Caco-2 (cell line): Measurements from ENCODE around the gene TRAPPC2B. TPM values are rescaled to one million over a fixed set of nuclear protein-coding genes. Genes with fewer than 3 reads are reported as not detected.
A peak's percentile ranks its signal among the peaks of the same experiment; 100 is the strongest.

ENCODE experiments used
- Bru-seq: library from RNA; stranded (reverse); fragments of 400-500 nt; gene quantifications from one replicate; lab custom pipeline; 2021; lab: Mats Ljungman, UMichigan
- BruChase-seq, 2 experiments: library from RNA; stranded (reverse); fragments of 400-500 nt; gene quantifications; one replicate each; lab custom pipeline; 2021; lab: Mats Ljungman, UMichigan
- BruUV-seq: library from RNA; stranded (reverse); fragments of 400-500 nt; replicated peaks from 2 replicates; lab custom pipeline; 2021; lab: Mats Ljungman, UMichigan
- CTCF ChIA-PET: fragments of 300-600 bp; sonication (Branson Sonifier 250); formaldehyde crosslinking; loops from one replicate; lab custom pipeline; 2022; ENCODE audit warnings: antibody characterized with exemption; lab: Charles Lee
- POLR2A ChIA-PET: fragments of 300-600 bp; sonication (Branson Sonifier 250); formaldehyde crosslinking; loops from one replicate; lab custom pipeline; 2022; ENCODE audit warnings: antibody characterized with exemption; lab: Charles Lee
- DNase-seq, 2 experiments: peaks; one replicate each; pipeline versions ENCODE4 v3.0.0 to v3.0.0-alpha.2; 2020 to 2022
- H3K27me3 ChIP-seq: replicated peaks from 2 replicates; pipeline ENCODE4 v1.6.0; 2011; ENCODE audit warnings: low read length; ENCODE audit not compliant: control insufficient read depth, insufficient read depth
- H3K36me3 ChIP-seq: 2 replicates; pipeline ENCODE4 v1.5.1; 2011; ENCODE audit warnings: low read length; ENCODE audit not compliant: control insufficient read depth, insufficient read depth
- H3K4me1 ChIP-seq: fragments of 250-450 bp; sonication (Bioruptor Pico); 2 replicates; pipeline ENCODE4 v1.5.1; 2020; ENCODE audit warnings: mild to moderate bottlenecking
- H3K4me3 ChIP-seq: 2 replicates; pipeline ENCODE4 v1.5.1; 2011; ENCODE audit warnings: low read depth, mild to moderate bottlenecking, control low read depth, low read length
- H3K9me3 ChIP-seq: fragments of 250-450 bp; sonication (Bioruptor Pico); 2 replicates; pipeline ENCODE4 v1.5.1; 2020; ENCODE audit warnings: mild to moderate bottlenecking, moderate library complexity
- H3K27ac Mint-ChIP-seq: one replicate; pipeline ENCODE4 v1.8.0; 2022; ENCODE audit warnings: mixed read lengths; ENCODE audit not compliant: unreplicated experiment
- H3K27me3 Mint-ChIP-seq: one replicate; pipeline ENCODE4 v1.8.0; 2022; ENCODE audit warnings: mixed read lengths; ENCODE audit not compliant: insufficient read depth, unreplicated experiment
- H3K36me3 Mint-ChIP-seq: one replicate; pipeline ENCODE4 v1.8.0; 2022; ENCODE audit warnings: mild to moderate bottlenecking, mixed read lengths; ENCODE audit not compliant: insufficient read depth, unreplicated experiment
- H3K4me1 Mint-ChIP-seq: one replicate; pipeline ENCODE4 v1.8.0; 2022; ENCODE audit warnings: low read depth, mixed read lengths; ENCODE audit not compliant: unreplicated experiment
- H3K4me3 Mint-ChIP-seq: one replicate; pipeline ENCODE4 v1.8.0; 2022; ENCODE audit warnings: mild to moderate bottlenecking, moderate library complexity, mixed read lengths; ENCODE audit not compliant: unreplicated experiment
- H3K9me3 Mint-ChIP-seq: one replicate; pipeline ENCODE4 v1.8.0; 2022; ENCODE audit warnings: mixed read lengths; ENCODE audit not compliant: unreplicated experiment
- intact Hi-C: fragments of 100-400 bp; cut with micrococcal nuclease; formaldehyde crosslinking; loops from one replicate; pipeline ENCODE4 v1.10.0; 2022; ENCODE audit not compliant: unreplicated experiment
- long read RNA-seq: library from polyadenylated mRNA; stranded (forward); transcript quantifications from one replicate; pipeline ENCODE4 v2.0.0, GENCODE V29; 2022
- total RNA-seq: library from RNA; stranded (reverse); gene quantifications from 2 replicates; pipeline ENCODE4 v1.2.3, GENCODE V29; 2022
- TF ChIP-seq, protein P1 (sequence below), 2 experiments: fragments of 200-600 bp in 1 of 2; IDR thresholded peaks; 1 replicate in 1 of 2; 2 replicates in 1 of 2; pipeline versions ENCODE4 v1.5.1 to v1.8.0; 2011 to 2022; ENCODE audit warnings: antibody characterized with exemption in 1 of 2, control low read depth in 1 of 2, inconsistent platforms in 1 of 2, low read depth in 1 of 2, low read length in 1 of 2, mild to moderate bottlenecking in 1 of 2, moderate library complexity in 1 of 2; ENCODE audit not compliant: insufficient read depth in 1 of 2, severe bottlenecking in 1 of 2, unreplicated experiment in 1 of 2

The TRAPPC2B gene
- 7.0 and 8.6 TPM in 2 replicates for total RNA-seq
- percentile 63 among the genes with signal in this experiment for Bru-seq, nascent RNA
- BruChase-seq, experiment 1, labeled RNA remaining after a 2-hour chase = percentile 69 among the genes with signal in this experiment
- percentile 64 among the genes with signal in this experiment for BruChase-seq, experiment 2, labeled RNA remaining after a 6-hour chase
- long read RNA-seq, transcript TRAPPC2B-201 (2 exons, 732 nt) = major isoform, 20 of 21 reads
- long read RNA-seq, partial matches to known transcripts = 0 of 21 reads
- long read RNA-seq, other reads (novel, unspliced or antisense) = 0 of 21 reads

- CTCF ChIA-PET = interaction anchor here (0.6 to 1.3 kb wide), 2 partner anchors 26 to 60 kb away, joined by 3 to 4 read pairs; partner anchors contain the start of gene ZNF548
- Histone ChIP-seq H3K4me1 (peaks cover 3% of the 10 kb centered on the region; the same call in 1 of the 2 replicates), H3K27me3 (no peaks in the 10 kb centered on the region), H3K36me3 (no peaks in the 10 kb centered on the region), H3K4me3 (peak within 1 kb of the TSS; percentile 77), H3K9me3 (peaks cover 16% of the 10 kb centered on the region)
- peak within 1 kb of the TSS; percentile 84 for H3K4me3 Mint-ChIP-seq
- intact Hi-C loops = loop anchor here (1.0 kb wide), 4 partner anchors 48 to 123 kb away; partner anchors contain the start of genes ZNF17, ZNF460, ZNF749 and ZNF805
- peaks cover 21% of the 10 kb centered on the region for H3K4me1 Mint-ChIP-seq
- DNase-seq = peak; percentile 98 to 99
- BruUV-seq = no TSS peak
- TF ChIP-seq, protein P1, sequence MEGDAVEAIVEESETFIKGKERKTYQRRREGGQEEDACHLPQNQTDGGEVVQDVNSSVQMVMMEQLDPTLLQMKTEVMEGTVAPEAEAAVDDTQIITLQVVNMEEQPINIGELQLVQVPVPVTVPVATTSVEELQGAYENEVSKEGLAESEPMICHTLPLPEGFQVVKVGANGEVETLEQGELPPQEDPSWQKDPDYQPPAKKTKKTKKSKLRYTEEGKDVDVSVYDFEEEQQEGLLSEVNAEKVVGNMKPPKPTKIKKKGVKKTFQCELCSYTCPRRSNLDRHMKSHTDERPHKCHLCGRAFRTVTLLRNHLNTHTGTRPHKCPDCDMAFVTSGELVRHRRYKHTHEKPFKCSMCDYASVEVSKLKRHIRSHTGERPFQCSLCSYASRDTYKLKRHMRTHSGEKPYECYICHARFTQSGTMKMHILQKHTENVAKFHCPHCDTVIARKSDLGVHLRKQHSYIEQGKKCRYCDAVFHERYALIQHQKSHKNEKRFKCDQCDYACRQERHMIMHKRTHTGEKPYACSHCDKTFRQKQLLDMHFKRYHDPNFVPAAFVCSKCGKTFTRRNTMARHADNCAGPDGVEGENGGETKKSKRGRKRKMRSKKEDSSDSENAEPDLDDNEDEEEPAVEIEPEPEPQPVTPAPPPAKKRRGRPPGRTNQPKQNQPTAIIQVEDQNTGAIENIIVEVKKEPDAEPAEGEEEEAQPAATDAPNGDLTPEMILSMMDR (IDR thresholded peaks at IDR 0.05; ENCODE audit: insufficient read depth in 1 of 2, low read depth in 1 of 2, low read length in 1 of 2, severe bottlenecking in 1 of 2, unreplicated experiment in 1 of 2) = no peak
- peaks cover 17% of the 10 kb centered on the region for H3K36me3 Mint-ChIP-seq
- peaks cover 9% of the 10 kb centered on the region for H3K9me3 Mint-ChIP-seq
- POLR2A ChIA-PET = interaction anchor here (1.0 kb wide), 1 partner anchor 26 kb away, joined by 3 read pairs; the partner anchor contains the start of gene ZNF548
- no peaks in the 10 kb centered on the region for H3K27me3 Mint-ChIP-seq
- H3K27ac Mint-ChIP-seq = peak within 1 kb of the TSS; percentile 95
These were observed at the start of gene TRAPPC2B, which contains the start of gene ZNF547 for GRCh38 chr19:57362997-57363687. TSS of gene TRAPPC2B (plus strand) at chr19:57363551. CDS start at chr19:57364834, 1,283 bp downstream. TSS of gene ZNF547 (plus strand) at chr19:57363551. CDS start at chr19:57368556, 5,005 bp downstream.

DNA sequence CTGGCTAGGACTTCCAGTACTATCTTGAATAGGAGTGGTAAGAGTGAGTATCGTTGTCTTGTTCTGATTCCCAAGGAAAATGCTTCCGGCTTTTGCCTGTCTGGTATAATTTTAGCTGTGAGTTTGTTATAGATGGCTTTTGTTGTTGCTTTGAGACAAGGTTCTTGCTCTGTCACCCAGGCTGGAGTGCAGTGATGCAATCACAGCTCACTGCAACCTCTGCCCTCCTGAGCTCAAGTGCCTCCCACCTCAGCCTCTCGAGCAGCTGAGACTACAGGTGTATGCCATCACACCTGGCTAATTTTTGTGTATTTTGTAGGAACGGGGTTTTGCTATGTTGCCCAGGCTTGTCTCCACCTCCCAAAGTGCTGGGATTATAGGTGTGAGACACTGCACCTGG, 49.2 kb upstream of the TRAPPC2B start:
- no TSS peak for BruUV-seq
- ChIA-PET POLR2A (no interaction called here), CTCF (no interaction called here)
- Histone ChIP-seq H3K9me3 (no peaks in the 10 kb centered on the region), H3K27me3 (no peaks in the 10 kb centered on the region), H3K36me3 (no peaks in the 10 kb centered on the region), H3K4me1 (no peaks in the 10 kb centered on the region), H3K4me3 (no peak overlapping the region)
- H3K27ac Mint-ChIP-seq = no peak overlapping the region
- H3K27me3 Mint-ChIP-seq = peaks cover 3% of the 10 kb centered on the region
- TF ChIP-seq, protein P1 (IDR thresholded peaks at IDR 0.05; ENCODE audit: insufficient read depth in 1 of 2, low read depth in 1 of 2, low read length in 1 of 2, severe bottlenecking in 1 of 2, unreplicated experiment in 1 of 2) = no peak
- H3K36me3 Mint-ChIP-seq = peaks cover 8% of the 10 kb centered on the region
- H3K9me3 Mint-ChIP-seq = peaks cover 10% of the 10 kb centered on the region
- DNase-seq = no peak
- no peaks in the 10 kb centered on the region for H3K4me1 Mint-ChIP-seq
- intact Hi-C loops = no loop called here
- no peak overlapping the region for H3K4me3 Mint-ChIP-seq

GRCh38 chr19:57317503-57317902, 45.8 kb upstream of the TRAPPC2B start:
- BruUV-seq = no TSS peak
- ChIA-PET CTCF (no interaction called here), POLR2A (no interaction called here)
- DNase-seq = no peak
- H3K36me3 Mint-ChIP-seq = peaks cover 4% of the 10 kb centered on the region
- Histone ChIP-seq H3K4me3 (no peak overlapping the region), H3K36me3 (no peaks in the 10 kb centered on the region), H3K9me3 (no peaks in the 10 kb centered on the region), H3K27me3 (no peaks in the 10 kb centered on the region), H3K4me1 (no peaks in the 10 kb centered on the region)
- H3K27me3 Mint-ChIP-seq = peaks cover 3% of the 10 kb centered on the region
- no peaks in the 10 kb centered on the region for H3K4me1 Mint-ChIP-seq
- intact Hi-C loops = no loop called here
- H3K27ac Mint-ChIP-seq = no peak overlapping the region
- H3K4me3 Mint-ChIP-seq = no peak overlapping the region
- H3K9me3 Mint-ChIP-seq = no peaks in the 10 kb centered on the region
- TF ChIP-seq, protein P1 (IDR thresholded peaks at IDR 0.05; ENCODE audit: insufficient read depth in 1 of 2, low read depth in 1 of 2, low read length in 1 of 2, severe bottlenecking in 1 of 2, unreplicated experiment in 1 of 2) = no peak
